Jurkat, Clone E6-1 (cell line): ENCODE results near the gene PLD3. TPM values are rescaled to one million over a fixed set of nuclear protein-coding genes. Genes with fewer than 3 reads are reported as not detected.

Experiments
- DNase-seq: peaks from one replicate; pipeline ENCODE4 v3.0.0-alpha.2; 2011; ENCODE audit warnings: low read depth, low spot score
- H3K4me3 ChIP-seq: 2 replicates; pipeline ENCODE4 v1.5.1; 2011; ENCODE audit warnings: mild to moderate bottlenecking, low read length, control low read depth, moderate library complexity
- polyA plus RNA-seq: library from polyadenylated mRNA; unstranded; fragments of >200 nt; gene quantifications from one replicate; pipeline ENCODE4 v1.2.1, GENCODE V29; 2012; ENCODE audit warnings: missing spikeins; ENCODE audit not compliant: insufficient read length, insufficient read depth

PLD3 gene
- polyA plus RNA-seq = 95.9 TPM

DNA sequence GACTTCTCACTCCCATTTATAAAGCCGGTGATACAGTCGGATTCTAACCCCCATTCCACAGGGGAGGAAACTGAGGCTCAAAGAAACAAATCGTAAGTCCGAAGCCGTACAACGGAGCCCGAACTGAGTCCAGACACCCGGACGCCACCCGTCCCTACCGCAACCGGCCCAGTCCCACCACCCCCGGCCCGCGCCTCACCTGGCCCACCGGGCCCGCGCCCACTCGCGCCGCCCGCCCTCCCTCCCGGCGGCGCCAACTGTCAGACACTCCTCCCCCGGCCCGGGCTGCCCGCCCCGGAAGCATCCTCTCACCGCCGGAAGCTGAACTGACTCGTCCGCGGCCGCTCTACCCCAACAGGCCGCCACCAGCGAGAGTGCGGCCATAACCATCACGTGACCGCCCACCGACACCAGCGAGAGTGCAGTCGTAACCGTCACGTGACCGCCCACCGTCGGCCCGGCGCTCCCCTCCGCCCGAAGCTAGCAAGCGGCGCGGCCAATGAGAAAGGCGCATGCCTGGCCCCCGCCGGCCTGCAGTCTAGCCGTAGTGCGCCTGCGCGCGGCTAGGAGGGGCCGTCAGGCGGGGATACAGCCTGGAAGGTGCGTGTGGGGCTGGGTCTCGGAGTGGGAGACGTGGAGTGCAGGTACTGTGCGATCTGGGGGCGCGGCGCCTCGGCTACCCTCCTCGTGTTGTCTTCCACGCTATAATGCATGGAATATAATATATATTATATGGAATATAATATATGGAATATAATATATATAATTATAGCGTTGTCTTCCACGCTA lies at the start of gene PLD3, which contains the start of gene C19orf47:
TSS of gene PLD3 (plus strand) at position 571 of the 789 bp plus-strand sequence. CDS start 17,789 bp downstream, outside the sequence.
TSS of gene C19orf47 (minus strand) at position 273 of the 789 bp plus-strand sequence. CDS start 6,540 bp downstream, outside the sequence.
- peak; percentile 98 for DNase-seq
- H3K4me3 ChIP-seq = peak within 1 kb of the TSS; percentile 94

DNA sequence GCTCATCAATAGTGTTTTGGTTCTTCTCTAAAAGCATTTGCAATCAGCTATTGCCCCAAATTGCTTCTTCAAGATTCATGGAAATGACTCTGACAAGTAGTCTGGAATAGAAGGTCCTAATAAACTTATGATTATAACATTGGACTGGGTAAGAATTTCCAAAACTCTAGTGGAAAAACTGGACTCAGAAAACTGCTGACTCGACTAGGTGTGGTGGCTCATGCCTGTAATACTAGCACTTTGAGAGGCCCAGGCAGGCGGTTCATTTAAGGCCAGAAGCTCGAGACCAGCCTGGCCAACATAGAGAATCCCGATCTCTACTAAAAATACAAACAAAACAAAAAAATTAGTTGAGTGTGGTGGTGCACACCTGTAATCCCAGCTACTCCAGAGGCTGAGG lies 47.8 kb upstream of the PLD3 start:
- no peak for DNase-seq
- no peak overlapping the region for H3K4me3 ChIP-seq

GRCh38 chr19:40302224-40303011 lies 46.1 kb upstream of the PLD3 start:
- H3K4me3 ChIP-seq = no peak overlapping the region
- DNase-seq = no peak

DNA sequence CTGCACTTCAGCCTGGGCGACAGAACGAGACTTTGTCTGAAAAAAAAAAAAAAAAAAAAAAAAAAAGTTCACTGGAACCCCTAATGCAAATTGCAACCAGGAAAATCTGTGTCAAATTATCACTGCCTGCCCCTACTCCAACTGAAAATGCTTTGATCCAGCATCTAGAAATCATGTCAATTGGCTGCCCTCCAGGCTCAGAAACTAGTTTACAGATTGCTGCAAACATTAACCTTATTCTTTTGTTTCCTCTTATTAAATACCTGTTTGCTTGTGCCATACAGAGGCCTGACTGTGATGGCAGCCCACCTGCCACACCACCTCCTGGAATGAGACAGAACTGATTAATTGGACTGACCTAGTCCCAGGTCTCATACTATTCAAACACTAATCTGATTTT lies 44.7 kb upstream of the PLD3 start:
- no peak for DNase-seq
- H3K4me3 ChIP-seq = no peak overlapping the region

DNA sequence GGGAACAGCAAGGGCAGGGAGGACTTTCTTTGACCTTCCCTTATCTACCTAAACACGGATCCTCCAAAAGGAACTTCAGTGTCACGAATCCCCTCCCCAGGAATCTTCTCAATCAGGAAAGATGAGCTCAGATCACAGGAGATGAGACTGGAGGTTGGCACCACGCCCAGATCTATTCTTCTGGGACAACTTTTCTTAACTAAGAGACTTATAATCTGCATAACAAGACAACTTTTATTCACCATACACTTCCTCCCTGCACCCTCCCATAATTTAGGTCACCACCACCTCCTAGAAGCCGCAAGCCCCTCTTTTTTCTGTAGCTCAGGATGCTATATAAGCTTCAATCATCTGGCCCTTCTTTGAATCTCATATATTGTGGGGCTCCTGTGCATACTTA lies 44.2 kb upstream of the PLD3 start:
- H3K4me3 ChIP-seq = no peak overlapping the region
- no peak for DNase-seq

- peak; percentile 82 for DNase-seq
- no peak overlapping the region for H3K4me3 ChIP-seq
These were observed 43.1 kb upstream of the PLD3 start for GRCh38 chr19:40305403-40305802.

DNA sequence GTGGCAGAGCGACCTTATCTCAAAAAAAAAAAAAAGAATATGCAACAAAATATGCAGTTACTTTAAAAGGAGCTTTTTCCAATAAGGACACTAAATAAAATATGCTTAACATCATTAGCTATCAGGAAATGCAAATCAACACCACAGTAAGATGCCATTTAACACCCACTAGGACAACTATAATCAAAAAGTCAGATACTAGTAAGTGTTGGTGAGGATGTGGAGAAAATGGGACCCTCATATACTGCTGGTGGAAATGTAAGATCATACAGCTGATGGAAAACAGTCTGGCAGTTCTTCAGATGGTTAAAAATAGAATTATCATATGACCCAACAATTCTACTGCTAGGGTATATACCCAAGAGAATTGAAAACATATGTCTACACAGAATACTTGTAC lies 38.8 kb upstream of the PLD3 start:
- DNase-seq = no peak
- H3K4me3 ChIP-seq = no peak overlapping the region

GRCh38 chr19:40312533-40312932 lies 36.0 kb upstream of the PLD3 start:
- peak; percentile 77 for DNase-seq
- H3K4me3 ChIP-seq = no peak overlapping the region

DNA sequence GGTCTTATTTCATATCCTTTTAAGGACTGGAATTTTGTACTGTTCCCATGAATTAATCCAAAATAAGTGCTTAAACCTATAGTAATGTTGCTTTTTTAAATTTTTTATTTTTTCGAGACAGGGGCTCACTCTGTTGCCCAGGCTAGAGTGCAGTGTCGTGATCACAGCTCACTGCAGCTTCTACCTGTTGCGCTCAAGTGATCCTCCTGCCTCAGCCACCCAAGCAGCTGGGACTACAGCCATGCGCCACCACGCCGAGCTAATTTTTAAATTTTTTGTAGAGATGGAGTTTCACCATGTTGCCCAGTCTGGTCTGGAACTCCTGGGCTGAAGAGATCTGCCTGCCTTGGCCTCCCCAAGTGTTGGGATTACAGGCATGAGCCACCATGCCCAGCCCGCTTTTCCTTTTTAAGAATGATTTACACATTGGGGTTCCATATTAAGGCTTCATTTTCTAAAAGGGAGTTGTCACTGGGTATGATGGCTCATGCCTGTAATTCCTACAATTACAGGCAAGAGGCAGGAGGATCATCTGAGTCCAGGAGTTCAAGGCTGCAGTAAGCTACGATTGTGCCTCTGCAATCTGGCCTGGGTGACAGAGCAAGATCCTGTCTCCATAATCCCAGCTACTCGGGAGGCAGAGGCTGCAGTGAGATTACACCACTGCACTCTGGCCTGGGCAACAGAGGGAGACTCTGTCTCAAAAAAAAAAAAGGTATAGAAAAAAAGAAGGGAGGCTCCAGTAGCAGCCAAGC lies 35.1 kb upstream of the PLD3 start:
- no peak for DNase-seq
- H3K4me3 ChIP-seq = no peak overlapping the region

DNA sequence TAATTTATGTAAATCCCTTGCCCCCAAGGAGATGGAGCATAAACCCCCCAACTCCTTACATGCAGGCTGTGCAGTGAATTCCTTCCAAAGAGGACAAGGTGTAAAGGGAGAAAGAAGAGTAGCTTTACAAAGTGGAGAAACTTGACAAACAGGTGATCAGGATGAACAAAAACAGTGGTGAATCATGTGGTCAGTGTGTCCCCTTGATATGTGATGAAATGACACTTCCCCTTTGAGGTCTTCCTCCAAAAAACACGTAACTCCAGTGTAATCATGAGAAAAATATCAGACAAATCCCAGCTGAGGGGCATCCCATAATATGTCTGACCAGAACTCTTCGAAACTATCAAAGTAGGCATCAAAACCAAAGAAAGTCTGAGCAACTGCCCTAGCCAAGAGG lies 33.8 kb upstream of the PLD3 start:
- DNase-seq = no peak
- H3K4me3 ChIP-seq = no peak overlapping the region

DNA sequence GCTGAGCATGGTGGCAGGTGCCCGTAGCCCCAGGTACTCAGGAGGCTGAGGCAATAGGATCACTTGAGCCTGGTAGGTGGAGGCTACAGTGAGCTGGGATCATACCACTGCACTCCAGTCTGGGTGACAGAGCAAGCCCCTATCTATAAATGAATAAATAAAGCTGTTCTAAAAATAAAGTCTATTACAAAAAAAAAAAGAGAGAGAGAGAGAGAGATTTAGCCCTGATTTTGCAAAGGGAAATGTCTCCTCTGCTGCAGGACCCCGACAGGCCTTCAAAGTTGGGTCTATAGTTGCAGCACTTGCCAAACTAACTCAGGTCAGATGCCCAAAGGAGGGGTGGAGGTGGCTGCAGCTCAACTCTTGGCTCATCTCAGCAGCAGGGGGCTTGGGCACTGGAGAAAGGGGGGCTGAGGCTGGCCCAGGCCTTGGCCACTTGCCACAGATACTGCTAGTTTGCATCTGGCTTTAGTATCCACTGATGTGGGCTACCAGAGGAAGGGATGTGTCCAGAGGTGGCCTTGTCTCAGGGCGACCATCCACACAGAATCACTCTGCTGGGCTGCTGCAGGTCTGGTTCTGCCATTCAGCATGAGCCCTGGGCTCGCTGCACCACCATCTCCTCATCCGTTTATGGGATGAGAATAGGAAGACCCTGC lies 32.6 kb upstream of the PLD3 start:
- no peak overlapping the region for H3K4me3 ChIP-seq
- DNase-seq = no peak

DNA sequence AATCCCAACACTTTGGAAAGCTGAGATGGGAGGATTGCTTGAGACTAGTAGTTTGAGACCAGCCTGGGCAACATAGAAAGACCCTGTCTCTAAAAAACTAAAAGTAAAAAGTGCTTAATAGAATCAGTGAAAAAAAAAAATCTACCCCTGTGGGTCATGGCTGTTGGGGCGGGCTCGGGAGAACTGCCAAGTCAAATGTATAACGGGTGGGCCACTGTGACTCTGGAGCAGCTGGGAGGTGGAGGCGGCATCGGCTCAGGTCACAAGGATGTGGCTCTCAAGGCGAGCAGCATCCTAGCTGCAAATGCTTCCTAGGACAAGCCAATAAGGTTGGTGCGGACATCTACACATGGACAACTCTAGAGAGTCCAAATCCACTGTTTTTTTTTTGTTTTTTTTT lies 31.2 kb upstream of the PLD3 start:
- DNase-seq = no peak
- no peak overlapping the region for H3K4me3 ChIP-seq

DNA sequence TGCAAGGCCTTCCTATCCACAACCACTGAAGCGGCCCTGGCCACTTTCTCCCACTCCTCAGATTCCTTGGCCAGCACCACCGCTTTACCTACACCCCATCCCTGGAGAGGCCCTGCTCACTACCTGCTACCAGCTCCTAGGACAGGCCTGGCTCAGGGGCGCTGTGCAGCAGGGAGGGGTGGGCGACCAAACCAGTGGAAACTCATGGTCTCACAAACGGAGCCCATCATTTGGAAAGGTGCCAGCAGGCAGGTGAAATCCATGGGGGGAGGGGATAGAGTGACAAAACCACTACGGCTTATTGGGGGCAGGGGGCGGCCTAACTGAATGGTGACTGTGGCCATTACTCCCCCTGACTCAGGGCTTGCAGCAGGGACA lies 27.9 kb upstream of the PLD3 start:
- no peak for DNase-seq
- H3K4me3 ChIP-seq = no peak overlapping the region

DNA sequence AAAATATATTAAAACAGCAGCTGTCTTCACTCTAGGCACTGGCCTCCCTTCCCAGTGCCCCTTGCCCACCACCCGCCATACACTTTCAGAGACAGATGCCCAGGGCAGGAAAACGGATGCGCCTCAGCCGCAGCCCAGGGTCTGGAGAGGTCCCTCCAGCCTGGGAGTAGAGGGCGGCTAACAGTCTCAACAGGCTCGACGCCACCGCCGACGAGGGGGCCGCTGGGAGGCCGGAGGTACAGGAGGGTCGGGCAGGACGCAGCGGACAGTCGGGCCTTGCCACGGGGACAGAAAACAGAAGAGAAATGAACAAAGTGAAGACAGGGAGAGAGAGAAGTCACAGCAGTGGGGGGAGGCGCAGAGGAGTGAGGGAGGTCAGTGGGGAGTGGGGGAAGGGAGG lies 27.4 kb upstream of the PLD3 start:
- no peak for DNase-seq
- H3K4me3 ChIP-seq = no peak overlapping the region

DNA sequence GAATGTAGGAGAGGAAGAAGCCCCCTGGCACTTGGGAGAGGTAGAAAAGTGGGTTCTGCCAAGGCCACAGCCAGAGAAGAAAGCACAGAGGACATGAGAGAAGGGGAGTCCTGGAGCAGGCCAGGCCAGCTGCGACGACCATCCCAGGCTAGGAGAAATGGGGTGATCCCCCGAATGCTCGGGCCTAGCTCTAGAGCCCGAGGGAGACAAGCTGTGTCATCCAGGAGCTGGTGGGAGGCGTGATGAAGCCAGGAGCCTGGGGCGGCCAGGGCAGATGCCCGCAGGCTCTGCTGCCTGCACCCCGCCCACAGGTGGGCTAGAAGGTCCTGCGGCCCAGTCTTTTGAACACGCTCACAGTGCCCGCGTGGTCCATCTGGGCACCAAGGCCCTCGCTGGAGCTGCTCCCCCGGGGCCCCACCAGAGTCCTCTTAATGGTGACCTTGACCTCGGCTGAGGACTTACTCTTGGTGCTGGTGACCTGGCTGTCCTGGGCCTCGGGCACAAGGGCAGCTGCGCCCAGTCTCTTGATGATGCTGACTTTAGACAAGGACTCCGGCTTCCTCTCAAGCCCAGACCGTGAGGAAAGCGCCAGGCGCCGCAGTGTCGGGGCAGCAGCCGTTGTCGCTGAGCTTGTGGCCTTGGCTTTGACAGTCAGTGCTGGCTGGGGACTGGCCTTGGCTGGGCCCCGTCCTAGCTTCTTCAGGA lies 26.8 kb upstream of the PLD3 start:
- H3K4me3 ChIP-seq = no peak overlapping the region
- DNase-seq = no peak

GRCh38 chr19:40322271-40322610 lies 26.3 kb upstream of the PLD3 start:
- no peak for DNase-seq
- H3K4me3 ChIP-seq = no peak overlapping the region

- H3K4me3 ChIP-seq = no peak overlapping the region
- DNase-seq = no peak
These were observed 25.4 kb upstream of the PLD3 start for GRCh38 chr19:40322951-40323615.

GRCh38 chr19:40323705-40324104 lies 24.8 kb upstream of the PLD3 start:
- H3K4me3 ChIP-seq = no peak overlapping the region
- no peak for DNase-seq
